Ovary (tissue), 3 donors: Measurements from ENCODE around the gene INHBB.

Source experiments
- CTCF ChIP-seq, 3 donors: fragments of 450-650 bp in 2 of 3; fragments of 200-600 bp in 1 of 3; IDR thresholded peaks; one replicate each; pipeline versions ENCODE4 v1.5.1 to v1.8.0; 2016 to 2022; ENCODE audit warnings: antibody characterized with exemption in 3 of 3, mild to moderate bottlenecking in 1 of 3
- EP300 ChIP-seq: sonication (generic); formaldehyde crosslinking; IDR thresholded peaks from one replicate; pipeline ENCODE4 v1.6.1; 2017; ENCODE audit warnings: antibody characterized with exemption
- POLR2A ChIP-seq: fragments of 450-650 bp; IDR thresholded peaks from one replicate; pipeline ENCODE4 v1.6.1; 2017; ENCODE audit warnings: antibody characterized with exemption, mild to moderate bottlenecking, moderate library complexity
- donor health status: DM: no; HTN: no; CAD: no.

GRCh38 chr2:120347396-120348060 is 1.6 kb downstream of the INHBB start:
- no peak for TF ChIP-seq CTCF (IDR thresholded peaks at IDR 0.05)
- no peak for TF ChIP-seq POLR2A
- TF ChIP-seq EP300, result no peak
